Progenitor cell of endocrine pancreas (in vitro differentiated cells): ENCODE data around the gene UPF2. TPM values are rescaled to one million over a fixed set of nuclear protein-coding genes. Genes with fewer than 3 reads are reported as not detected.
A peak's percentile ranks its signal among the peaks of the same experiment; 100 is the strongest.

Source experiments
- DNase-seq: peaks from one replicate; pipeline ENCODE4 v3.0.0; 2021; ENCODE audit warnings: low spot score; ENCODE audit not compliant: unreplicated experiment
- H3K27ac Mint-ChIP-seq: 2 replicates; pipeline ENCODE4 v1.8.0; 2021; ENCODE audit warnings: mild to moderate bottlenecking, moderate library complexity, mixed read lengths
- H3K27me3 Mint-ChIP-seq: 2 replicates; pipeline ENCODE4 v1.8.0; 2021; ENCODE audit warnings: mixed read lengths
- H3K36me3 Mint-ChIP-seq: 2 replicates; pipeline ENCODE4 v1.8.0; 2022; ENCODE audit warnings: mixed read lengths; ENCODE audit not compliant: insufficient read depth
- H3K4me1 Mint-ChIP-seq: 2 replicates; pipeline ENCODE4 v1.8.0; 2021; ENCODE audit warnings: low read depth, mixed read lengths
- H3K4me3 Mint-ChIP-seq: 2 replicates; pipeline ENCODE4 v1.8.0; 2021; ENCODE audit warnings: low read depth, mild to moderate bottlenecking, moderate library complexity, mixed read lengths
- H3K9me3 Mint-ChIP-seq: 2 replicates; pipeline ENCODE4 v1.8.0; 2021; ENCODE audit warnings: low read depth, mixed read lengths
- CTCF ChIP-seq: fragments of 200-600 bp; sonication (generic); IDR thresholded peaks from one replicate; pipeline ENCODE4 v1.5.0; 2021; ENCODE audit warnings: antibody characterized with exemption, mild to moderate bottlenecking; ENCODE audit not compliant: unreplicated experiment
- long read RNA-seq: library from polyadenylated mRNA; unstranded; transcript quantifications from one replicate; pipeline ENCODE4 v2.0.0, GENCODE V29; 2020
- total RNA-seq: library from RNA; stranded (reverse); gene quantifications from 2 replicates; pipeline ENCODE4 v1.2.1, GENCODE V29; 2021

Gene UPF2, protein sequence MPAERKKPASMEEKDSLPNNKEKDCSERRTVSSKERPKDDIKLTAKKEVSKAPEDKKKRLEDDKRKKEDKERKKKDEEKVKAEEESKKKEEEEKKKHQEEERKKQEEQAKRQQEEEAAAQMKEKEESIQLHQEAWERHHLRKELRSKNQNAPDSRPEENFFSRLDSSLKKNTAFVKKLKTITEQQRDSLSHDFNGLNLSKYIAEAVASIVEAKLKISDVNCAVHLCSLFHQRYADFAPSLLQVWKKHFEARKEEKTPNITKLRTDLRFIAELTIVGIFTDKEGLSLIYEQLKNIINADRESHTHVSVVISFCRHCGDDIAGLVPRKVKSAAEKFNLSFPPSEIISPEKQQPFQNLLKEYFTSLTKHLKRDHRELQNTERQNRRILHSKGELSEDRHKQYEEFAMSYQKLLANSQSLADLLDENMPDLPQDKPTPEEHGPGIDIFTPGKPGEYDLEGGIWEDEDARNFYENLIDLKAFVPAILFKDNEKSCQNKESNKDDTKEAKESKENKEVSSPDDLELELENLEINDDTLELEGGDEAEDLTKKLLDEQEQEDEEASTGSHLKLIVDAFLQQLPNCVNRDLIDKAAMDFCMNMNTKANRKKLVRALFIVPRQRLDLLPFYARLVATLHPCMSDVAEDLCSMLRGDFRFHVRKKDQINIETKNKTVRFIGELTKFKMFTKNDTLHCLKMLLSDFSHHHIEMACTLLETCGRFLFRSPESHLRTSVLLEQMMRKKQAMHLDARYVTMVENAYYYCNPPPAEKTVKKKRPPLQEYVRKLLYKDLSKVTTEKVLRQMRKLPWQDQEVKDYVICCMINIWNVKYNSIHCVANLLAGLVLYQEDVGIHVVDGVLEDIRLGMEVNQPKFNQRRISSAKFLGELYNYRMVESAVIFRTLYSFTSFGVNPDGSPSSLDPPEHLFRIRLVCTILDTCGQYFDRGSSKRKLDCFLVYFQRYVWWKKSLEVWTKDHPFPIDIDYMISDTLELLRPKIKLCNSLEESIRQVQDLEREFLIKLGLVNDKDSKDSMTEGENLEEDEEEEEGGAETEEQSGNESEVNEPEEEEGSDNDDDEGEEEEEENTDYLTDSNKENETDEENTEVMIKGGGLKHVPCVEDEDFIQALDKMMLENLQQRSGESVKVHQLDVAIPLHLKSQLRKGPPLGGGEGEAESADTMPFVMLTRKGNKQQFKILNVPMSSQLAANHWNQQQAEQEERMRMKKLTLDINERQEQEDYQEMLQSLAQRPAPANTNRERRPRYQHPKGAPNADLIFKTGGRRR
- total RNA-seq: 30.9 and 31.0 TPM in 2 replicates
- long read RNA-seq, partial matches to known transcripts: 18 of 20 reads
- long read RNA-seq, other reads (novel, unspliced or antisense): 2 of 20 reads

- Mint-ChIP-seq H3K36me3 (peaks cover 2% of the 10 kb centered on the region), H3K27ac (peak within 1 kb of the TSS; percentile 100), H3K9me3 (peaks cover 4% of the 10 kb centered on the region), H3K4me1 (peaks cover 16% of the 10 kb centered on the region), H3K4me3 (peak within 1 kb of the TSS; percentile 97), H3K27me3 (peaks cover 7% of the 10 kb centered on the region)
- no peak for TF ChIP-seq CTCF
- peak; percentile 95 for DNase-seq
Measured at GRCh38 chr10:12042797-12043651, at the start of gene UPF2. UPF2 (minus strand) TSS chr10:12042809; CDS start chr10:12035423, 7,386 bp downstream.

DNA sequence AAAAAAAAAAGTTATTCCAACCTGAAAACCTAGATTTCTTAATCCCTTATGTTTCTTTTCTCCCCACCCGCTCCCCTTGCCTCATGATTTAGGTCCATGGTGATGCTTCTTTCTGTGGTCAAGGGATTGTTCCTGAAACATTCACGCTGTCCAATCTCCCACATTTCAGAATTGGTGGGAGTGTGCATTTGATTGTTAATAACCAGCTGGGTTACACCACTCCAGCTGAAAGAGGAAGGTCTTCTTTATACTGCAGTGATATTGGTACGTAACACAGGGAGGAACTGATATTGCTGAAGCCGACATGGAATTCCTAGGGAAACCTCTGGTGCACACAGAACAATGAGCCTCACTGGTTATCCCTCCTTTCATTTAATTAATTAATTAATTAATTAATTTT, 48.8 kb upstream of the UPF2 start:
- H3K9me3 Mint-ChIP-seq: no peaks in the 10 kb centered on the region
- no peak for DNase-seq
- no peaks in the 10 kb centered on the region for H3K4me1 Mint-ChIP-seq
- no peaks in the 10 kb centered on the region for H3K27me3 Mint-ChIP-seq
- H3K4me3 Mint-ChIP-seq: no peak overlapping the region
- H3K27ac Mint-ChIP-seq: no peak overlapping the region
- peaks cover 25% of the 10 kb centered on the region for H3K36me3 Mint-ChIP-seq
- TF ChIP-seq CTCF: no peak

GRCh38 chr10:12088919-12089318, 46.3 kb upstream of the UPF2 start:
- Mint-ChIP-seq H3K36me3 (peaks cover 26% of the 10 kb centered on the region), H3K4me1 (no peaks in the 10 kb centered on the region), H3K9me3 (no peaks in the 10 kb centered on the region), H3K27me3 (no peaks in the 10 kb centered on the region), H3K4me3 (no peak overlapping the region), H3K27ac (peak overlapping the region; percentile 45)
- no peak for DNase-seq
- no peak for TF ChIP-seq CTCF

GRCh38 chr10:12081879-12082557, 39.4 kb upstream of the UPF2 start:
- Mint-ChIP-seq H3K36me3 (peaks cover 12% of the 10 kb centered on the region), H3K4me3 (no peak overlapping the region), H3K27ac (no peak overlapping the region), H3K9me3 (no peaks in the 10 kb centered on the region), H3K27me3 (no peaks in the 10 kb centered on the region), H3K4me1 (no peaks in the 10 kb centered on the region)
- TF ChIP-seq CTCF: no peak
- no peak for DNase-seq
